ENCODE measurements around the gene ARL4C.

DNA sequence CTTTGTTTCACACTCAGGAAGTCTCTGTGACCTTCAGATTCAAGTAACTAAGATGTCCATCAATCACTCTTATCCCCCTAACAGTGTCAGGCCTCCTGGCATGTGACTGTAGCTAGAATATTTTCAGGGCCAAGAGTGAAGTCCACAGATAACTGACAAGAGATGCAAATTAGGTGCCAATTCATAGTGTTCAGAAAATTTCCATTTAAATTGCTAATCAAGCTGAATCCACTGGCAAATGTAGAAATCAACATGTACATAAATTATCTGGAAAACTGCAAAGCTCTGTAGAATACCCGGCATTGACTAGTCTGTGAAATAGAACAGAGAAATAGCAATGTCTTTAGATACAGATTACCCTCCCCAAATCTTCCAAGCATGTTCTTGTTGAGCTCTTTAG, 38.6 kb upstream of the ARL4C start:
- TF ChIP-seq, protein P1, sequence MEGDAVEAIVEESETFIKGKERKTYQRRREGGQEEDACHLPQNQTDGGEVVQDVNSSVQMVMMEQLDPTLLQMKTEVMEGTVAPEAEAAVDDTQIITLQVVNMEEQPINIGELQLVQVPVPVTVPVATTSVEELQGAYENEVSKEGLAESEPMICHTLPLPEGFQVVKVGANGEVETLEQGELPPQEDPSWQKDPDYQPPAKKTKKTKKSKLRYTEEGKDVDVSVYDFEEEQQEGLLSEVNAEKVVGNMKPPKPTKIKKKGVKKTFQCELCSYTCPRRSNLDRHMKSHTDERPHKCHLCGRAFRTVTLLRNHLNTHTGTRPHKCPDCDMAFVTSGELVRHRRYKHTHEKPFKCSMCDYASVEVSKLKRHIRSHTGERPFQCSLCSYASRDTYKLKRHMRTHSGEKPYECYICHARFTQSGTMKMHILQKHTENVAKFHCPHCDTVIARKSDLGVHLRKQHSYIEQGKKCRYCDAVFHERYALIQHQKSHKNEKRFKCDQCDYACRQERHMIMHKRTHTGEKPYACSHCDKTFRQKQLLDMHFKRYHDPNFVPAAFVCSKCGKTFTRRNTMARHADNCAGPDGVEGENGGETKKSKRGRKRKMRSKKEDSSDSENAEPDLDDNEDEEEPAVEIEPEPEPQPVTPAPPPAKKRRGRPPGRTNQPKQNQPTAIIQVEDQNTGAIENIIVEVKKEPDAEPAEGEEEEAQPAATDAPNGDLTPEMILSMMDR (conservative IDR thresholded peaks at IDR 0.05; ENCODE audit: low read length) = no peak
- TF ChIP-seq EZH2phosphoT487 (IDR thresholded peaks at IDR 0.05; ENCODE audit: borderline replicate concordance) = no peak
